Hepatic stellate cell (primary cell): Measurements from ENCODE around the gene BIRC6.
"Not testable (repeated sequence)": the region's sequence is repeated elsewhere in the genome, so short reads cannot be mapped to it uniquely, and the experiment has no call there.

Source experiments
- DNase-seq: peaks from one replicate; pipeline ENCODE4 v3.0.0; 2011; ENCODE audit warnings: low spot score

Gene BIRC6

DNA sequence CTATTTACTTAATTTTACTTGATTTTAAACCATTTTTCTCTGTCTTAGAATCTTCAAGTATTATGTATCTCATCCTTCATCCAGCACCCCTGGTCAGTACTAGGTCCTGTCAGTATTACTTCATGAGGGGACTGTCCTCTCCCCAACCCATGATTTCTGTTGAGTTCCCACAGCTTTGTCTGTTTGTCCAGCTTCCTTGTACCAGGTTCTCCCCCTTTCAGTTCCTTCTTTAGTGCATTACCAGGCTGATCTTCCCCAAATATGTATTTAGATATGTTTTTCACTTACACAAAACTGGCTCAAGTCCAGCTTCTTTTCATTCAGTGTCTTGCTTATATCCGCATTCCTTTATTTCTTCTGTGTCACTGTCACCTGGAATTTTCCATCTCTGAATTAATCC lies 257.3 kb downstream of the BIRC6 start:
- no peak for DNase-seq

DNA sequence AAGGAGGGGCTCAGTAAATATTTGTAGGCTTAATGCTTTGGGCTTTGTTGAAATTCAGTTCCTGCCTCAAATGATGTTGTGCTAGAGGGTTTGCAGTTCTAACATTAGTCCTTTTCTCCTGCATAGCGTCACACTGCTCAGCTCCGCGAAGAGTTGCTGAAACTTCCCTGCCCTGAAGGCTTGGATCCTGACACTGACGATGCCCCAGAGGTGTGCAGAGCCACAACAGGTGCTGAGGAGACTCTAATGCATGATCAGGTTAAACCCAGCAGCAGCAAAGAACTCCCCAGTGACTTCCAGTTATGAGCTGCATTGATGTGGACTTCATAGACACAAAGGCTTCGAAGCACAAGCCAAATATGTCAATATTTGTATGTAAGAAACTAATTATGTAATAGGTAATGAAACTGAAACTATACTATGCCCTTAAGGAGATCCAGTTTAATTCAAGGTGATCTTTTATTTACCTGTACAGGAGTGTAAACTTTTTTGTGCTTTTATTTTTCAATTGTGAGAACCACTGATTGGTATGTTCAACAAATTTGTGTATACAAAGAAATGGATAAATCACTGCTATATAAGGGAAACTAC lies 260.9 kb downstream of the BIRC6 start:
- no peak for DNase-seq

DNA sequence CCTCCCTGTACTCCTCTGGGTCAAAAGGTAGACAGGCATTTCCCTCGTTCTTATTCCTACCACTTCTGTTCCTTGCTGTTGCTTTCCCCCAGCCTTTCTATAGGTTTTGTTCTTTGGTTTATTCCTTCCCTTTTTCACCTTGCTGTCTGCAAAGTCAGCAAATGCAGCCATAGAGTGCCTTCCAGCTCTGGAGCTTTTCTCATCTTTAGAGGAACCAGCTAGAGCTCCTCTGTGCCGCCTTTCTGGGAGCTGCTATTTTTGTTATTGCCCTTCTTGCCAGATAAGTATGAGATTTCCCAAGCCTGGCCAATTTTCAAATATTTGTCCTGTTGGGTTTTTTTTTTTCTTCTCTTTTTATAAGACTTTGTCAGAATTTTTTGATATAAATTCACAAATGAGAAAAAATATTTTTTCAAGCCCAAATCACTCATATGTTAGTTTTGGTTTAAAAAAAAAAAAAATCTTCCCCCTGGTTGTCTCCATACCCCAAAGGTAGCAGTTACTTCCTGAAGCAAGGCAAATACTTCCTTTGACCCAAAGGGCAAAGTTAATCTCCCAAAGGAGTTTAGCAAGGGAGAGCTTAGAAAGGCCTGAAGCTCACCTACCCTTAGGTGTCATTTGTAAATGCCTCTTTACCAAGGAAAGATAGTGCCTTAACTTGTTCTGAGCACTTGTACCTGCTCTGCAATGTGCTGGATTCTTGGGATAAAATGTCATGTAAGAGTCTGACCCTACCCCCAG lies 265.9 kb downstream of the BIRC6 start:
- DNase-seq, result no peak

DNA sequence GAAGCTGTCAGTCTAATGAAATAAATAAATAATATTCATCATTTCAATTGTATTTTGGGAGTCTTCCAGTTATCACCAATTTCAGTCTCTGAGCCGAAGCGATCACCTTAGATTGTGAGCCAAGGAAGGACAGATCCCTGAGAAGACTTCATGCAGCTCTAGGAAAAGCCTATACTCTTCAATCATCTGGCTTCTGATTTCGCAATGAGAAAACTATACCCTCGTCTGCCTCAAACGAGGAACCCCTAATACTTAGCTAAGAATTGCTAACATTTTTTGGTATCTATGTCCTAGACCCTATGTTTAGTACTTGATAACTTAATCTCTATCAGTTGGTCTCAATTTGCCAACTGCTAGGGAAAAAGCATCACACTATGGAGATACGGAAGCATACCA lies 266.5 kb downstream of the BIRC6 start:
- no peak for DNase-seq

DNA sequence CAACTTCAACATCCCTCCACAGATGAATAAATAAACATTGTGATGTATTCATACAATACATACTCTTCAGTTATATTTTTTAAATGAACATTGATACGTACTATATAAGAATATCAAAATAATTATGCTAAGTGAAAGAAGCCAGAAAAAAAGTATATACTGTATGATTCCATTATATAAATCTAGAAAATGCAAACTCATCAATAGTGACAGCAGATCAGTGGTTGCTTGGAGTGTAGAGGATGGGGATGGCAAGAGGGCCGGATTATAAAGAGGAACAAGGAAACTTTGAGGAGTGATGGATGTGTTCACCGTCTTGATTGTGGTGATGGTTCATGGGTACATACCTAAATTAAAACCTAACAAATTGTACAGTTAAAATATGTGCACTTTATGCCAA lies 268.0 kb downstream of the BIRC6 start:
- DNase-seq, result no peak

DNA sequence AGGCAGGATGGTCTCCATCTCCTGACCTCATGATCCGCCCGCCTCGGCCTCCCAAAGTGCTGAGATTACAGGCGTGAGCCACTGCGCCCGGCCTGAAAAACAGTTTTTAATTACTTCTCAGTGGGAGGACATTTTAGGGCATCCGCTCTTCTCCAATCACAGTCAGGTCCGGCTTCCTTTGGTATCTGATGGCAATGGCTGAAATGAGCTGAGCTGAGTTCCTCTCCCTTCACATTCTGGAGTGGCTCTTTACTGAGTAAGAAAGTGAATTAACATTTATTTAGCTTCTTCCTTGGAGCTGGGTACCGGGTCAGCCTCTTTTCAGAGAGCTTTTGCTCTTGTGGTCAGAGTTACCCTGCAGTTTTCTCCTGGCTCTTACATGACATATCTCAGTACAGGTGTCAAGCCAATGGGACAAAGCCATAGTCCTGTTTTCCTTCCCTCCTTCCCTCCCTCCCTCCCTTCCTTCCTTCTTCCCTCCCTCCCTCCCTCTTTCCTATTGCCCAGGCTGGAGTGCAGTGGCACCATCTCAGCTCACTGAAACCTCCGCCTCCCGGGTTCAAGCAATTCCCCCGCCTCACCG lies 269.9 kb downstream of the BIRC6 start:
- no peak for DNase-seq

DNA sequence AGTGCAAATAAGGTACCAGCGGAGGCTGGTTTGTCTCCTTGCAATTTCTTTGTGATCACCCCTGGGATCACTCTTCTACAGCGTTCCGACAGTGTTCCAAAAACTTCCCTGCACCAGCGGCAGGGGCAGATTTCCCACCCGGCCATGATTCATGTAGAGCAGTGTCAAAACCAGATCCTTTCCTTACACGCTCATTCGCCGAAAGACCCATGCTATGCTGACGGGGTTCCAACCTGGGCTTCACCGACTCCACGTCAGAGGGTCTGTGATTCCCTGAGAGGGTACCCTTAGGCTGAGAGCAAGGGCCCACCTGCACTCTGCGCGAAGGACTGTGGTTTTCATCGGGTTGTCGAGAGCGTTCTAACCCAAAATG lies 270.6 kb downstream of the BIRC6 start:
- DNase-seq, result peak; percentile 53

DNA sequence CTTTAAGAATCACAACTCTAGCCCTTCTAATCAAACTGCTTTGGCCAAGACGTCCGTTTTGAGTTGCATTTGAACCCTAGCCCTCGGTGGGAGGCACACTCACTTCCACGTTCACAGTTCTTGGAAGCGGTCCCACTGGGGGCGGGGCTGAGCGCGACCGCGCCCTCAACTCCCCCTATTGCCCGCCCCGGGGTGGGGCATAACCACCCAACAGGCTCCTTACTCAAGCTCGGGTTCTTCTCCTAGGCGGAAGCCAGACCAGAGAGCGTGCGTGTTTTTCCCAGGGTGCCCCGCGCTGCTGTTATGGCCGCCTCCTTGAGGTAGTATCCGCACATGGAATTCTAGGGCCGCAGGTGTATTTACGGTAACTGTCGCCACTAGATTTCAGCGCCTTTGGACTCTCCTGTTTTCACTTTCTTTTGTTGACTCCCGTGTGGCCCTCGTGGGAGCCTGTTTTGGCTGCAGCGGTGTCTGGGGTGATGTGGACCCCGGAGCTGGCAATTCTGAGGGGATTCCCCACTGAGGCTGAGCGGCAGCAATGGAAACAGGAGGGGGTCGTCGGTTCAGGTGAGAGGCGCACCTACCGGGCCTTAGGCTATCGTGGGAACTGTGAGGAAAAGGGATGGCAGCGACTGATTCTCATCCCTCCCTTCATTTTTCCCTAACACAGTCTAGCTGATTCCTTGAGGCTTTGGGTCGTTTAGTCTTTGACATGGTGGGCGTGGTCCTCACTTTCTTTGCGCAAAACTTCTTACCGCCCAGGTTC lies 271.2 kb downstream of the BIRC6 start, which contains the start of gene TTC27:
TTC27 (plus strand) TSS at position 237 of the 766 bp plus-strand sequence; CDS start at position 480, 243 bp downstream.
- DNase-seq, result peak; percentile 96

DNA sequence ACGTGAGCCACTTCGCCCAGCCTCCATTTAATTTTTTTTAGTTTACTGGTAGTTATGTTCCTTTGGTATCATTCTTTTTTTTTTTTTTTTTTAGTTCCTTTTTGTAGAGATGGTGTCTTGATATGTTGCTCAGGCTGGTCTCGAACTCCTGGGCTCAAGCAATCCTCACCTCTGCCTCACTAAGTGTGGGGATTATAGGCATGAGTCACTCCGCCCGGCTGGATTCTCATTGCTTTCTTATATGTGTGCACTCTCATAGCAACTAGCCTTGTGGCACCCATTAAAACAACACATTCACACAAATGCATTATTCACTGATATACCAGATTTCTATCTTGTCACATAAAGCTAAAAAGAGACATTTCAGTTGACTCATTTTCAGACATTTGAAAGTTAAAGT lies 275.3 kb downstream of the BIRC6 start:
- DNase-seq, result peak; percentile 11

DNA sequence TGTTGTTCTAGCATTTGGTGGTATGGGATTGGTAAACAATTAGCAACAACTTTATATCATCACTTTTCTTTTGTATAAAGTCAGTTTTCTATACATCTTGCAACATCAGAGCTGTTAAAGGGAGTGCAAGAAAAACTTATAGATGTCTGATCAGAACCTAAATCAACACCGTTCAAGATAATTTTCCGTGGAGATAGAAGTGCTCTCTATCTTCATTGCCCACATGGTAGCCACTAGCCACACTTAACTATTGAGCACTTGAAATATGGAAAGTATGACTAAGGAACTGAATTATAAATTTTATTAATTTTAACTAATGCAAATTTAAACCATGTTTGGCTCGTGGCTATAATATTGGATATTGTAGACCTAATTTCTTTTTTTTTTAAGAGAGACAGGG lies 276.2 kb downstream of the BIRC6 start:
- DNase-seq, result no peak

DNA sequence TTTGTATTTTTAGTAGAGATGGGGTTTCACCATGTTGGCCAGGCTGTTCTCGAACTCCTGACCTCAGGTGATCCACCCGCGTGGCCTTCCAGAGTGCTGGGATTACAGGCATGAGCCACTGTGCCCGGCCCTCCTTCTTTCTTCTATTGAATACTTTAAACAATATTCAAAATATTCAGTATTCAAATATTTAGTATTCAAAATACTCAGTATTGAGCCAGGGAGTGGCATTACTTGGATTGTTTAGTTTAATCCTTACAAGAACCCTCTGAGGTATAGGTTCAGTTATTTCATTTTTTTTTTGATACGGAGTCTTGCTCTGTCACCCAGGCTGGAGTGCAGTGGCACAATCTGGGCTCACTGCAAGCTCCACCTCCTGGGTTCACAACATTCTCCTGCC lies 281.7 kb downstream of the BIRC6 start:
- DNase-seq, result not testable (repeated sequence)

DNA sequence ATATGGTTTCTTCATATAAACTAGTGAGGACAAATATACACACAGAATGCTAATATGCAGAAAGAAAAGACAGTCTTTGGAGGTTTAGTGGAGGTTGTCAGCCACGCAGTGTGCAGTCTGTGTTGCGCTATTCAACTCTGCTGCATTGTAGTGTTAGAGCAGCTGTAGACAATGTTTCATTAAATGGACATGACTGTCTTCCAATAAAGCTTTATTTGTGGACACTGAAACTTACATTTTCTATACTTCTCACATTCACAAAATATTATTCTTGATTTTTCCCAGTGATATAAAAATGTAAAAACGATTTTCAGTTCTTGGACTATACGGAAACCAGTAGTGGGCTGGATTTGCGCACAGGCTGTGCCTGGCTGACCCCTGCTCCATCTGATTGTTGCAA lies 284.4 kb downstream of the BIRC6 start:
- no peak for DNase-seq

DNA sequence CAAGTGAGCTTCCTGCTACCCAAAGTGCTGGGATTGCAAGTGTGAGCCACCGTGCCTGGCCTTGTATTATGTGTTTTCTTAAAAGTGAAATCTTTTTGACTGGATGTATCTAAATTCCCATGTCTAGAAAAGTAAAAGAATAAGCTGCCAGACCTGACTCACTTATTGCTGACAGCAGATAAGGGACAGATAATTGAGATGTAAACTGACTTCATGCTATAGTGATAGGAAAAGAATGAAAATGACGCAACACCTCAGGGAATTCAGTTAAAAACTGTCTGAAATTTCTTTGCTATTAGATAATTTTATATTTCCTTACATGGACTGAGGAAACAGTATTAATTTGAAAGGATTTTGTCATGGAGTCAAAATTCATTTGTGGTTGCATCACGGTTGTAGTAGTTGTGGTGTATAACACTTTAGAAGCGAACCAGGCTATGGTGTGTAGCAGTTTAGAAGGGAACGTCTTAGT lies 290.4 kb downstream of the BIRC6 start:
- peak; percentile 56 for DNase-seq

DNA sequence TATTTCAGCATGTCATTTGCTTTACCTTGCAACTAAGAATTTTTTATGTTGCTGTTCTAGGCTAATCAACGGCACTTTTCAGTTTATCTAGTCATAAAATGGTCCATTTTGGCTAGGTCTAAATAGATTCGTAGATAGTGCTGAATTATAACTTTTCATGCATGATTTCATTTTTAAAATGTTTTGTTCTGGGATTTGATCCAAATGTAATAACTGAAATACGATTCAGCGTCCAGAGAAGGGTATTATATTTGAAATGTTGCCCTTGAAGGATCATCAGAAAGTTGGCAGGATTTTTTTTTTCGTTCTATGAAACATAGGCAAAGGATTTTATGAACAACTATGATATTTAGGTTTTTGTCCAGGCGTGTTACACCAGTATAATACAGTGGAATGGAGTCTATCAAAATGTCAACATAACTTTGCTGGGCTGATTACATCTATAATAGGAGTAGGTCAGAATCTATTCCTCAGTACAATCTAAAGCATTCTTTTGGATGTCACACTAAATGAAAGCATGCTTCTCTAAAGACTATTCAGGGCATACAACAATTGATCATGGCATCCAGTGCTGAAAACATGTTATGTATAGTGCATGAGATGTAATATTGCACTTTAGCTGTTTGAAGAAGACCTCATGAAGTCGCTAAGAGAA lies 295.9 kb downstream of the BIRC6 start:
- DNase-seq, result no peak

DNA sequence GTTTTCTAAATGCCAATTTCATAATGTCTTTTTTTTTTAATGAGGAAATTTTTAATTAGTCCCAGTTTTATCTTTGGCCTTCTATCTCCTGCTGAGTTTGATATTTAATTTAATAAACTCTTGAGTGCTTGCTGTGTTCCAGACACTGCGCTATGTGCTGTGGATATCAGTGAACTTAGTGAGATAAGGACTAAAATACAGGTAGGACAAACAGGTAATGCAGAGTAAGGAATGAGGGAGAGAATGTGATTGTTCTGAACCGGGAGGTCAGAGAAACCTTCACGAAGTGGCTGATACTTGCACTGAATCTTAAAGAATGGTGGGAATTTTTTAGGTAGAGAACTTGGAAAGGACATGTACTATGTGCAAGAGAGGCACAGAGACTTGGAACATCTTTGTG lies 299.2 kb downstream of the BIRC6 start:
- DNase-seq, result no peak

DNA sequence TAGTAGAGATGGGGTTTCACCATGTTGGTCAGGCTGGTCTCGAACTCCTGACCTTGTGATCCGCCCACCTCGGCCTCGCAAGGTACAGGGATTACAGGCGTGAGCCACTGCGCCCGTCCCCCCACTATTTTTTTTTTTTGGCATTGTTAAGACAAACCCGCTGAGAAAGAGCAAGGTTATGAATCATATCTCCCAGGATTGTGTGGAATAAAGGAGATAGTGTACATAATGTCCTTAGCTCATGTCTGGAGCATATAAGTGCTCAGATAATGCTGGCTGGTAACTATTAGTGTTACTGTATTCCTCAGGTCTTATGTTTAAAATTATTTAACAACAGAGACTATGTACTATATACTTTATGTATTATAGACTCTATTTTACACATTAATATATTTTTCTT lies 307.0 kb downstream of the BIRC6 start:
- DNase-seq, result no peak

DNA sequence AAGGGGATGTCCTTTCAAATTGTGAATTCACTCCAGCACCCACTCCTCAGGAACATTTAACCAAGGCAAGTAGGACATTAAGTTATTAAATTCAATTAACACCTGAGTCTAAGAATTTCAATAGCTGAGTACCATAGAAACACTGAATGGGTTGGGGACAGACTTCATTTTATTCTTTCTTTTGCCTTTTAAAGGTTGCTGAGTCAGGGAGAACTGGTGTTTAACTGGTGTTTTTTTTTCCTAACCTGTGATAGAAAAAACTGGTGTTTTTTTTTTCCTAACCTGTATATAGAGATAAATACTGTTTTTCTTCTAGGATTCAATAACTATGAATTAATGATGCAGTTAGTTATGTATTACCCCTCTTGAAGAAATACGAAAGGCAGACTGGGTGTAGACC lies 309.9 kb downstream of the BIRC6 start:
- no peak for DNase-seq

DNA sequence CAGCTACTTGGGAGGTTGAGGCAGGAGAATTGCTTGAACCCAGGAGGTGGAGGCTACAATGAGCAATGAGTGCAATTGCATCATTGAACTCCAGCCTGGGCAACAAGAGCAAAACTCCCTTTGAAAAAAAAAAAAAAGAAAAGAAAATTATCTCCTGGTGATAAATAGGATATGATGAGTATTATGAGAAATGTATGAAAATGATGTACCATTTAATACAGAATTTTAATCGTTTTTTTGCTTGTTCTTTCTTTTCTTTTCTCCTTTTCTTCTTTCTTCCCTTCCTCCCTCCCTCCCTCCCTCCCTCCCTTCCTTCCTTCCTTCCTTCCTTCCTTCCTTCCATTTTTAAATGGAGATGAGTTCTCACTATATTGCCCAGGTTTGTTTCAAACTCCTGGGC lies 311.4 kb downstream of the BIRC6 start:
- DNase-seq, result no peak
